ENCODE results near the gene STEAP1B. TPM values are rescaled to one million over a fixed set of nuclear protein-coding genes. Genes with fewer than 3 reads are reported as not detected.

STEAP1B gene
- total RNA-seq, 1 experiment from 2014 or later, result 0.27 TPM

DNA sequence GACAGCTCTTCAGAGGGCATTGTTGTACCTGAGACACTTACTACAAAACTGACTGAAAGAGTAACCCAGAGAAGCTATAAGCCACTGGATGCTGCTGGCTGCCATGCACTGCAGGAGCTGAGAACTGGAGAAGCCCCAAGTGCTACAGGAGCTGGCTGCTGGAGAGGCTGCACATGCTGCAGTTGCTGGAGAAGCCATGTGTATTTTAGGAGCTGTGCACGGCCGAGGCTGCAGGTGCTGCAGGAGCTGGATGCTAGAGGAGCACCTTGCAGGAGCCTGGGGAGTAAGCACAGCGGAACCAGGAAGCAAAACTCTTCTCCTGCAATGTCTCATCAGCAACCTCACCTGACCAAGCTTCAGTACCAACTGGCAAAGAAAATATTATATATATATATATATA is 45.5 kb downstream of the STEAP1B start:
- H4K20me1 ChIP-seq (ENCODE audit: insufficient read depth), result no peaks in the 10 kb centered on the region

More for the DNA sequence above, 45.5 kb downstream of the STEAP1B start:
- no TSS peak for BruUV-seq (replicated peaks)
- Histone ChIP-seq H3K4me3 (replicated peaks in 1 of 2; ENCODE audit: low read depth in 1 of 2, low read length in 2 of 2) (no peak overlapping the region), H3K9ac (ENCODE audit: low read length) (no peak overlapping the region), H3K27ac (ENCODE audit: low read depth, low read length) (no peak overlapping the region), H3K27me3 (ENCODE audit: insufficient read depth, low read length) (peaks cover 7% of the 10 kb centered on the region; the same call in 1 of the 2 replicates), H3K4me2 (ENCODE audit: low read length) (no peak overlapping the region), H3K9me3 (ENCODE audit: control insufficient read depth in 1 of 2, insufficient read depth in 1 of 2, low read depth in 1 of 2, low read length in 2 of 2) (no peaks in the 10 kb centered on the region), H3K36me3 (ENCODE audit: control insufficient read depth in 1 of 2, insufficient read depth in 2 of 2, low read length in 2 of 2) (no peaks in the 10 kb centered on the region), H2AFZ (ENCODE audit: low read depth, low read length, poor library complexity, severe bottlenecking) (no peak overlapping the region), H3K9me2 (ENCODE audit: insufficient read depth) (no peaks in the 10 kb centered on the region), H3K4me1 (ENCODE audit: control insufficient read depth in 1 of 2, insufficient read depth in 2 of 2, low read length in 2 of 2) (peaks cover 0 to 9% of the 10 kb centered on the region in 2 experiments; a peak in 1 of 4 replicates), H3K79me2 (ENCODE audit: insufficient read depth, low read length) (no peaks in the 10 kb centered on the region)
- CTCF ChIA-PET, result no interaction called here
- TF ChIP-seq SP1 (IDR thresholded peaks at IDR 0.05; ENCODE audit: low read depth) (no peak), EZH2 (IDR thresholded peaks at IDR 0.05) (no peak), RAD21 (IDR thresholded peaks at IDR 0.05; ENCODE audit: low read depth) (no peak), CBX3 (IDR thresholded peaks at IDR 0.05; ENCODE audit: low read depth) (no peak), YY1 (IDR thresholded peaks at IDR 0.05; ENCODE audit: extremely low read depth, insufficient replicate concordance, low read depth, low read length) (no peak)
- TF ChIP-seq, protein P1, sequence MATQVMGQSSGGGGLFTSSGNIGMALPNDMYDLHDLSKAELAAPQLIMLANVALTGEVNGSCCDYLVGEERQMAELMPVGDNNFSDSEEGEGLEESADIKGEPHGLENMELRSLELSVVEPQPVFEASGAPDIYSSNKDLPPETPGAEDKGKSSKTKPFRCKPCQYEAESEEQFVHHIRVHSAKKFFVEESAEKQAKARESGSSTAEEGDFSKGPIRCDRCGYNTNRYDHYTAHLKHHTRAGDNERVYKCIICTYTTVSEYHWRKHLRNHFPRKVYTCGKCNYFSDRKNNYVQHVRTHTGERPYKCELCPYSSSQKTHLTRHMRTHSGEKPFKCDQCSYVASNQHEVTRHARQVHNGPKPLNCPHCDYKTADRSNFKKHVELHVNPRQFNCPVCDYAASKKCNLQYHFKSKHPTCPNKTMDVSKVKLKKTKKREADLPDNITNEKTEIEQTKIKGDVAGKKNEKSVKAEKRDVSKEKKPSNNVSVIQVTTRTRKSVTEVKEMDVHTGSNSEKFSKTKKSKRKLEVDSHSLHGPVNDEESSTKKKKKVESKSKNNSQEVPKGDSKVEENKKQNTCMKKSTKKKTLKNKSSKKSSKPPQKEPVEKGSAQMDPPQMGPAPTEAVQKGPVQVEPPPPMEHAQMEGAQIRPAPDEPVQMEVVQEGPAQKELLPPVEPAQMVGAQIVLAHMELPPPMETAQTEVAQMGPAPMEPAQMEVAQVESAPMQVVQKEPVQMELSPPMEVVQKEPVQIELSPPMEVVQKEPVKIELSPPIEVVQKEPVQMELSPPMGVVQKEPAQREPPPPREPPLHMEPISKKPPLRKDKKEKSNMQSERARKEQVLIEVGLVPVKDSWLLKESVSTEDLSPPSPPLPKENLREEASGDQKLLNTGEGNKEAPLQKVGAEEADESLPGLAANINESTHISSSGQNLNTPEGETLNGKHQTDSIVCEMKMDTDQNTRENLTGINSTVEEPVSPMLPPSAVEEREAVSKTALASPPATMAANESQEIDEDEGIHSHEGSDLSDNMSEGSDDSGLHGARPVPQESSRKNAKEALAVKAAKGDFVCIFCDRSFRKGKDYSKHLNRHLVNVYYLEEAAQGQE (IDR thresholded peaks at IDR 0.05; ENCODE audit: low read depth), result no peak
- TF ChIP-seq, protein P2, sequence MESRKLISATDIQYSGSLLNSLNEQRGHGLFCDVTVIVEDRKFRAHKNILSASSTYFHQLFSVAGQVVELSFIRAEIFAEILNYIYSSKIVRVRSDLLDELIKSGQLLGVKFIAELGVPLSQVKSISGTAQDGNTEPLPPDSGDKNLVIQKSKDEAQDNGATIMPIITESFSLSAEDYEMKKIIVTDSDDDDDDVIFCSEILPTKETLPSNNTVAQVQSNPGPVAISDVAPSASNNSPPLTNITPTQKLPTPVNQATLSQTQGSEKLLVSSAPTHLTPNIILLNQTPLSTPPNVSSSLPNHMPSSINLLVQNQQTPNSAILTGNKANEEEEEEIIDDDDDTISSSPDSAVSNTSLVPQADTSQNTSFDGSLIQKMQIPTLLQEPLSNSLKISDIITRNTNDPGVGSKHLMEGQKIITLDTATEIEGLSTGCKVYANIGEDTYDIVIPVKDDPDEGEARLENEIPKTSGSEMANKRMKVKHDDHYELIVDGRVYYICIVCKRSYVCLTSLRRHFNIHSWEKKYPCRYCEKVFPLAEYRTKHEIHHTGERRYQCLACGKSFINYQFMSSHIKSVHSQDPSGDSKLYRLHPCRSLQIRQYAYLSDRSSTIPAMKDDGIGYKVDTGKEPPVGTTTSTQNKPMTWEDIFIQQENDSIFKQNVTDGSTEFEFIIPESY (IDR thresholded peaks at IDR 0.05; ENCODE audit: extremely low read depth, insufficient replicate concordance, low read length), result no peak
- DNase-seq (ENCODE audit: low read depth, low spot score) (no peak), ATAC-seq (no peak)
- RAD21 ChIA-PET (ENCODE audit: low non-redundant PET in 1 of 2, low total read pairs in 2 of 2, uncharacterized antibody in 2 of 2, unreplicated experiment in 2 of 2), result no interaction called here
- POLR2A ChIA-PET, result no interaction called here
- intact Hi-C loops (cut with micrococcal nuclease), result no loop called here

All from HCT116 (cell line).